HG03135 (cell line): Measurements from ENCODE around the gene ASB2.
A peak's percentile ranks its signal among the peaks of the same experiment; 100 is the strongest.

Experiments used
- ATAC-seq: cut with Tn5 transposase; IDR thresholded peaks from one replicate; pipeline ENCODE4 v1.9.1; 2021; ENCODE audit warnings: mild to moderate bottlenecking, moderate library complexity; ENCODE audit not compliant: unreplicated experiment

ASB2 gene

GRCh38 chr14:94001501-94002396 lies 25.4 kb upstream of the ASB2 start:
- no peak for ATAC-seq

DNA sequence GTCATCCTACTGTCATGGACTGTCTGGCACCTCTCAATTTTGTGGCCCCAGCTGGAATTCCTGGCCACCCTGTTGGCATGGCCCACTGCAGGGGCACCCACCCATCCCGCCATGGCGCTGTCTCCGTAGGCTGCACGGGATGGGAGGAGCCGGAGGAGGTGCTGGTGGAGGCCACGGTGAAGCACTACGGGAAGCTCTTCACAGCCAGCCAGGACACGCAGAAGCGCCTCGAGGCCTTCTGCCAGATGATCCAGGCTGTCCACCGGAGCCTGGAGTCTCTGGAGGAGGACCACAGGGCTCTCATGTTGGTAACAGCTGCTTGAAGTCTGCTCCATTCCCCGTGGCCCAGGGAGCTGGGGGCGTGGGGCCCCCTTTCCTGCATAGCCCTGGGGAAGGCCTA lies 24.6 kb upstream of the ASB2 start:
- ATAC-seq = no peak

GRCh38 chr14:94000267-94000666 lies 23.9 kb upstream of the ASB2 start:
- ATAC-seq = no peak

DNA sequence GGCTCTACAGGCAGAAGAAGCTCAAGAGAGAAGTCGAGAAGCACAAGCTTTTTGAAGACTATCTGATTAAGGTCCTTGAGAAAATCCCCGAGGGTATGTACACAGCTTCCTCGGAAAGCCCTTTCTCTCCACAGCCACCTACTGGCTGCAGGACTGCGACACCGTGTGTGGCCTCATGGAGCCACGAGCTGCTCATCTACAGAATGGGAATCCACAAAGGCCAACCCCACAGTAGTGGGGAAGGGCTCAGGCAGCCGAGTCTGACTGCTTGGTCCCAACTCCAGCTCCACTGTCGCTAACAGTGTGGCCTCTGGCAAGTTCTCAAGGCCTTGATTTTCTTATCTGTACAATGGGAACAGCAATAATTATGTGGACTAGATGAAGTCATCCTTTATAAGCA lies 23.2 kb upstream of the ASB2 start:
- no peak for ATAC-seq

DNA sequence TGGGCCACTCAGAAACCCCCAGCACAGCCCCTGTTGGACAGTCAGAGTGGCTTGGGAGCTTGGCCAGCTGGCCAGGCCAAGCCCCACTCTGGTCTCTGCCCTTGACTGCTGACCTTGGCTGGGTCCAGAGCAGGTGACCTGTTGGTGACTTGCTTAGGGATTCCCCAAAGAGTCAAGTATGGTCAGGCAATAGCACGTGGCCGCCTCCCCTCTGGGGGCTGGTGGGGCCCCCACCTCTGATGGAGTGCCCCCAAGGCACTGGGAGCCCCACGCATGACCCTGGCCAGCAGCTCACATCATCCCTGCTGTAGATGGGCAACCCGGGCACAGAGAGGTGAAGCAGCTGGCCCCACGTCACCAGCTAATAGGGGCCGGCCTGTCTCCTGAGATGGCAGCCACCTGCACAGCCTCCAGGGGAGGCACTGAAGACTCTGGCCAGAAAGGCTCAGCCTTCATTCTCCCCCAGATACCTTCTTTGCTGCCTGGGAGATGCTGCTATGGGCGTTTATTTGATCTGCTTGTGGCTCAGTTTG lies 22.6 kb upstream of the ASB2 start:
- no peak for ATAC-seq

DNA sequence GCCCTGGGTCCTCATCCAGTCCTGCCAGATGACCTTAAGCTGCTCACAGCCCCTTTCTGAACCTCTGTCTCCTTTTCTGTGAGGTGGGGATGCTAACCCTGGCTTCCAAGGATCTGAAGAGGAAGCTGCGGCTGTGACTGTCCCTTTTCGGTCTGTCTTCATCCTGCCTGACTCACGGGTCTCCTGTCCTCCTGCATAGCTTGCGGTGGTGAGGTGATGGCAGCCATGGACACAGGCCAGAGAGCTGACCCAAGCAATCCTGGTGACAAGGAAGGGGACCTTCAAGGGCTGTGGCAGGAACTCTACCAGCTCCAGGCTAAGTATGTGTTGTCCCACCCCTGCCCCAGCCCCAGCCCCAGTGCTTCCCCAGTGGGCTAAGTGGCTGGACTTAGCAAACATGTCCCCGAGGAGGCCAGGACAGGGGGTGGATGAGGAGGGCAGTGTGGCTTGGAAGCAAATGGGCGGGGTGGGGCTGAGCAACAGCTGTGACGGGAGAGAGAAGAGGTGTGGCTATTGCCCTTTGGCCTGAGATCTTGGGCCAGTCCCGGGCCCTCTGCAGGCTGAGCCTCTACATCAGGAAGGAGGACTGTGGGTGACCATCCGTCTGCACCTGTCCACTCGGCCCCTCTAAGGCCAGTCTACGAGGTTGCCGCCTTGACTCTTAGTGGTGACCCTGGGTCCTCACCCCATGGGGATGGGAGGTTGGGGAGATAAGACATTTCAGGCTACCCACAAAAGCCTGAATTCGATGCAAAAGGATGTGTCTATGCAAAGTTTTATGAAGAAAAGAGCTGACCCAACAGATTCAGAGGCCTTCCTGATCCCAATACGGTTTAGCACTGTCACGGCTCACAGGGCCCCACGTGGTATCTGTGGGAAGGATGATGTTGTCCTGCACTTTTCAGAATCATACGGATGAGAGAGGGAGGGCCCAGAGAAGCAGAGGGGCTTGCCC lies 21.8 kb upstream of the ASB2 start:
- no peak for ATAC-seq

DNA sequence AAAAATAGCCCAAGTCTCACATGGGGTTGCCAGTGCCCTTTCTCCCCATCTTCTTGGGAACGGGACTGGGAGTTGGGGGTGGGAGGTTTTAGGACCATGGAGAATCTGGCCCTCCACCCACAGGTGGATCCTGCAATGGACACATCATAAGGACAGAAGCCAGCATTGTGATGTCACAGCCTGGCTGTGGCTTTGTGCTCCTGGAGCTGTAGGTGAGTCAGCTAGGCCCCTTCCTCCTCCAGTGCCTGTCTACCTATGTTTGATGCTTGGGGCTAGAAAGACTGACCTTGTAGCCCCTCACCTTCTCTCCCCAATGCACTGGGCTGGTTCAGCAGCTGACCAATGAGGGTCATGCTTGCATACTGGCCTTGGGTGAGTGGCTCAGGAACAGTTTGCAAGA lies 20.7 kb upstream of the ASB2 start, which contains the start of gene CCDC197:
Gene CCDC197, plus strand, starts transcription at position 220 of the 400 bp plus-strand sequence. CDS start 831 bp downstream, outside the sequence.
- no peak for ATAC-seq

GRCh38 chr14:93996130-93996695 lies 19.8 kb upstream of the ASB2 start:
- no peak for ATAC-seq

- no peak for ATAC-seq
Measured at GRCh38 chr14:93994919-93995682, 18.7 kb upstream of the ASB2 start.

DNA sequence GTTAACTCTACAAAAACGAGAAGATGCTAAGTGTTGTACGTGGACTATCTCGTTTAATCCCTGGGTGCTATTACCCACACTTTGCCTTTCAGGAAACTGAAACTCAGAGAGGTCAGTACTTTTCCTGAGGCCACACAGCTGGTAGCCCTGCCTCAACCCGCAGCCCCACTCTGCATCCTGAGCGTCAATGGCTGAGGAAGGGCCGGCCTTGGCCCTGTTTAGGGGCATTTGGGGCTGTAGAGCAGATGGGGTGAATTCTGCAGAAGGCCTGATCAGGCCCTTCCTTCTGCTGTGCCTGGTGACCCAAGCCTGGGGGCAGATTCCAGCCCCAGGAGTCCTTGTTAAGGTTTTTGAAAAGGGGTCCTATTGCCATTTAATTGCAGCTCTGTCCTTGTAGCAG lies 17.0 kb upstream of the ASB2 start:
- ATAC-seq = no peak

DNA sequence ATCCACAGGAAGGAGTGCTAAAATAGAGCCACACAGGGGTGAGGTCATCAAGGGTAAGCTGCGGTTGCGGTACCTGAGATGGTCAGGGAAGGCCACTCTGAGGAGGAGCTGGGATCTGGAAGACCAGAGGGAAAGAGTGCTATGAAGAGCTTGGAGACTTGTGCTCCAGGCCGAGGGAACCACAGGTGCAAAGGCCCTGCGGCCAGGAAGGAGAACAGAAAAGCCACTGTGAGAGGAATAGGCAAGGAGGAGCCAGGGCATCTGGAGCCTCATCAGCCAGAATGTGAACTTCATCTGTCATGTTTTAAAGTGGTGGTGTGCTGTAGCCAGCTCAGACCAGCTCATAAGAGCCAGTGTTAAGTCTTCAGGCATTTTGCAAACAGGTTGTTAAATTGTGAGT lies 15.3 kb upstream of the ASB2 start:
- ATAC-seq = no peak

GRCh38 chr14:93991212-93991611 lies 14.8 kb upstream of the ASB2 start:
- no peak for ATAC-seq

DNA sequence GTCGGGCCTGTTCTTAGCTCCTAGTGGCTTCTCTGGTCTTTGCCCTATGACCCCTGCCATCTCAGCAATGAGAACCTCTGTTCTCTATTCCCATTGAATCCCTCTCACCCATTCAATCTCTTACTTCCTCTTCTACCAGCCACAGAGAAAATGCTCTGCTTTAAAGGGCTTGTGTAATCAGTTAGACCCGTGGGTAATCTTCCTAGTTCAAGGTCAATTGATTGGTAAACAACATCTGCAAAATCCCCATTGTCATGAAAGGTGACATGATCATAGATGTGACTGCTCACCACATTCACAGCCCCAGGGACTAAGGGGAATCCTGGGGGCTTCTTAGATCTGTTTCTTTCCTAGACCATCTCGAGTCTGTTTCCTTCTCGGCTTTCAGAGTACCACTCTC lies 13.6 kb upstream of the ASB2 start:
- peak; percentile 55 for ATAC-seq

- ATAC-seq = no peak
Measured at GRCh38 chr14:93987815-93988476, 11.6 kb upstream of the ASB2 start.

- no peak for ATAC-seq
Measured at GRCh38 chr14:93987376-93987775, 11.0 kb upstream of the ASB2 start.

GRCh38 chr14:93986955-93987354 lies 10.6 kb upstream of the ASB2 start:
- ATAC-seq = no peak

GRCh38 chr14:93984987-93985410 lies 8.6 kb upstream of the ASB2 start:
- no peak for ATAC-seq

DNA sequence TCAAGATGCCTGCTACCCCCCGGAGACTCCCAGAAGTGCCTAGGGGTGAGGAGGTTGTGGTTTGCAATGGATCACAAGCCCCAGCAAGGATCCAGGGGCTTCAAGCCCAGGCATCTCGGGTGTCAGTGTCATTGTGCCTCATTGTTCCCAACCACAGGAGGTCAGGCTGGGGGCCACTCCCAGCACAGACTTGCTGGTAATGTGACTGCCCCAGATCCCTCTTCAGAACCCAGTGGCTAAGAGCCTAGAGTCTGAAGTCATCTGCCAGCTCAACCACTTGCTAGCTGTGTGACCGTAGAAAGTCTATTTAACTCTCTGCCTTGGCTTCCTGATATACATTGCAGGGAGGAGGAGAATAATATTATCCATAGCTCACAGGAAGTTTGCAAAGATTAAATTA lies 7.7 kb upstream of the ASB2 start:
- ATAC-seq = no peak

GRCh38 chr14:93982230-93983007 lies 6.0 kb upstream of the ASB2 start:
- no peak for ATAC-seq
